Measurements from ENCODE around the gene ZBTB16.

Gene ZBTB16

GRCh38 chr11:114085965-114086793, 26.7 kb downstream of the ZBTB16 start:
- Histone ChIP-seq H3K36me3 (ENCODE audit: control insufficient read depth in 1 of 2, insufficient read depth in 2 of 2, low read length in 2 of 2) (peaks cover 0 to 8% of the 10 kb centered on the region in 2 donors), H3K9me3 (ENCODE audit: control insufficient read depth in 1 of 2, low read length in 2 of 2) (no peaks in the 10 kb centered on the region), H3K27ac (ENCODE audit: low read length) (no peak overlapping the region), H3K4me1 (ENCODE audit: control insufficient read depth in 1 of 2, insufficient read depth in 2 of 2, low read length in 2 of 2) (peaks cover 0 to 75% of the 10 kb centered on the region in 2 donors), H3K27me3 (ENCODE audit: low read depth, low read length) (no peaks in the 10 kb centered on the region), H3K4me3 (ENCODE audit: low read depth in 1 of 2, low read length in 2 of 2) (no peak overlapping the region)

GRCh38 chr11:114087025-114087424, 27.5 kb downstream of the ZBTB16 start:
- H3K4me3 ChIP-seq (ENCODE audit: low read depth in 1 of 2, low read length in 2 of 2): no peak overlapping the region
- H3K4me1 ChIP-seq (ENCODE audit: control insufficient read depth in 1 of 2, insufficient read depth in 2 of 2, low read length in 2 of 2): peaks cover 0 to 74% of the 10 kb centered on the region in 2 donors

GRCh38 chr11:114088216-114088615, 28.7 kb downstream of the ZBTB16 start:
- no peaks in the 10 kb centered on the region for H3K36me3 ChIP-seq (ENCODE audit: control insufficient read depth in 1 of 2, insufficient read depth in 2 of 2, low read length in 2 of 2)
- H3K9me3 ChIP-seq (ENCODE audit: control insufficient read depth in 1 of 2, low read length in 2 of 2): no peaks in the 10 kb centered on the region
- H3K27me3 ChIP-seq (ENCODE audit: low read depth, low read length): no peaks in the 10 kb centered on the region
- no peak overlapping the region for H3K27ac ChIP-seq (ENCODE audit: low read length)
- H3K4me3 ChIP-seq (ENCODE audit: low read depth in 1 of 2, low read length in 2 of 2): no peak overlapping the region
- peaks cover 0 to 76% of the 10 kb centered on the region in 2 donors for H3K4me1 ChIP-seq (ENCODE audit: control insufficient read depth in 1 of 2, insufficient read depth in 2 of 2, low read length in 2 of 2)

More at GRCh38 chr11:114087025-114087424, 27.5 kb downstream of the ZBTB16 start:
- Histone ChIP-seq H3K9me3 (ENCODE audit: control insufficient read depth in 1 of 2, low read length in 2 of 2) (no peaks in the 10 kb centered on the region), H3K36me3 (ENCODE audit: control insufficient read depth in 1 of 2, insufficient read depth in 2 of 2, low read length in 2 of 2) (peaks cover 0 to 8% of the 10 kb centered on the region in 2 donors), H3K27ac (ENCODE audit: low read length) (no peak overlapping the region), H3K27me3 (ENCODE audit: low read depth, low read length) (no peaks in the 10 kb centered on the region)

- H3K4me1 ChIP-seq (ENCODE audit: control insufficient read depth in 1 of 2, insufficient read depth in 2 of 2, low read length in 2 of 2): peaks cover 0 to 71% of the 10 kb centered on the region in 2 donors
- no peak overlapping the region for H3K27ac ChIP-seq (ENCODE audit: low read length)
- H3K9me3 ChIP-seq (ENCODE audit: control insufficient read depth in 1 of 2, low read length in 2 of 2): no peaks in the 10 kb centered on the region
- H3K4me3 ChIP-seq (ENCODE audit: low read depth in 1 of 2, low read length in 2 of 2): no peak overlapping the region
- no peaks in the 10 kb centered on the region for H3K36me3 ChIP-seq (ENCODE audit: control insufficient read depth in 1 of 2, insufficient read depth in 2 of 2, low read length in 2 of 2)
- H3K27me3 ChIP-seq (ENCODE audit: low read depth, low read length): no peaks in the 10 kb centered on the region
Measured at GRCh38 chr11:114088836-114089235, 29.3 kb downstream of the ZBTB16 start.

GRCh38 chr11:114089748-114090147, 30.2 kb downstream of the ZBTB16 start:
- Histone ChIP-seq H3K9me3 (ENCODE audit: control insufficient read depth in 1 of 2, low read length in 2 of 2) (no peaks in the 10 kb centered on the region), H3K4me3 (ENCODE audit: low read depth in 1 of 2, low read length in 2 of 2) (no peak overlapping the region), H3K27ac (ENCODE audit: low read length) (no peak overlapping the region), H3K4me1 (ENCODE audit: control insufficient read depth in 1 of 2, insufficient read depth in 2 of 2, low read length in 2 of 2) (peaks cover 0 to 62% of the 10 kb centered on the region in 2 donors), H3K27me3 (ENCODE audit: low read depth, low read length) (no peaks in the 10 kb centered on the region), H3K36me3 (ENCODE audit: control insufficient read depth in 1 of 2, insufficient read depth in 2 of 2, low read length in 2 of 2) (no peaks in the 10 kb centered on the region)

GRCh38 chr11:114090225-114090910, 30.9 kb downstream of the ZBTB16 start:
- Histone ChIP-seq H3K36me3 (ENCODE audit: control insufficient read depth in 1 of 2, insufficient read depth in 2 of 2, low read length in 2 of 2) (no peaks in the 10 kb centered on the region), H3K27ac (ENCODE audit: low read length) (no peak overlapping the region)

GRCh38 chr11:114090976-114091375, 31.5 kb downstream of the ZBTB16 start:
- Histone ChIP-seq H3K27ac (ENCODE audit: low read length) (no peak overlapping the region), H3K36me3 (ENCODE audit: control insufficient read depth in 1 of 2, insufficient read depth in 2 of 2, low read length in 2 of 2) (no peaks in the 10 kb centered on the region), H3K27me3 (ENCODE audit: low read depth, low read length) (no peaks in the 10 kb centered on the region), H3K4me3 (ENCODE audit: low read depth in 1 of 2, low read length in 2 of 2) (no peak overlapping the region), H3K4me1 (ENCODE audit: control insufficient read depth in 1 of 2, insufficient read depth in 2 of 2, low read length in 2 of 2) (peaks cover 0 to 60% of the 10 kb centered on the region in 2 donors), H3K9me3 (ENCODE audit: control insufficient read depth in 1 of 2, low read length in 2 of 2) (no peaks in the 10 kb centered on the region)

More at GRCh38 chr11:114090225-114090910, 30.9 kb downstream of the ZBTB16 start:
- no peaks in the 10 kb centered on the region for H3K27me3 ChIP-seq (ENCODE audit: low read depth, low read length)
- no peaks in the 10 kb centered on the region for H3K9me3 ChIP-seq (ENCODE audit: control insufficient read depth in 1 of 2, low read length in 2 of 2)
- no peak overlapping the region for H3K4me3 ChIP-seq (ENCODE audit: low read depth in 1 of 2, low read length in 2 of 2)
- H3K4me1 ChIP-seq (ENCODE audit: control insufficient read depth in 1 of 2, insufficient read depth in 2 of 2, low read length in 2 of 2): peaks cover 0 to 57% of the 10 kb centered on the region in 2 donors

- Histone ChIP-seq H3K9me3 (ENCODE audit: control insufficient read depth in 1 of 2, low read length in 2 of 2) (no peaks in the 10 kb centered on the region), H3K27ac (ENCODE audit: low read length) (no peak overlapping the region), H3K4me1 (ENCODE audit: control insufficient read depth in 1 of 2, insufficient read depth in 2 of 2, low read length in 2 of 2) (peaks cover 0 to 63% of the 10 kb centered on the region in 2 donors), H3K27me3 (ENCODE audit: low read depth, low read length) (no peaks in the 10 kb centered on the region), H3K4me3 (ENCODE audit: low read depth in 1 of 2, low read length in 2 of 2) (no peak overlapping the region), H3K36me3 (ENCODE audit: control insufficient read depth in 1 of 2, insufficient read depth in 2 of 2, low read length in 2 of 2) (no peaks in the 10 kb centered on the region)
Measured at GRCh38 chr11:114091516-114092397, 32.2 kb downstream of the ZBTB16 start.

- H3K27ac ChIP-seq (ENCODE audit: low read length): no peak overlapping the region
- H3K36me3 ChIP-seq (ENCODE audit: control insufficient read depth in 1 of 2, insufficient read depth in 2 of 2, low read length in 2 of 2): no peaks in the 10 kb centered on the region
Measured at GRCh38 chr11:114092478-114092877, 33.0 kb downstream of the ZBTB16 start.

GRCh38 chr11:114092953-114093352, 33.4 kb downstream of the ZBTB16 start:
- no peaks in the 10 kb centered on the region for H3K9me3 ChIP-seq (ENCODE audit: control insufficient read depth in 1 of 2, low read length in 2 of 2)
- no peak overlapping the region for H3K4me3 ChIP-seq (ENCODE audit: low read depth in 1 of 2, low read length in 2 of 2)
- H3K27ac ChIP-seq (ENCODE audit: low read length): peak overlapping the region; percentile 2
- H3K27me3 ChIP-seq (ENCODE audit: low read depth, low read length): no peaks in the 10 kb centered on the region
- H3K36me3 ChIP-seq (ENCODE audit: control insufficient read depth in 1 of 2, insufficient read depth in 2 of 2, low read length in 2 of 2): no peaks in the 10 kb centered on the region
- H3K4me1 ChIP-seq (ENCODE audit: control insufficient read depth in 1 of 2, insufficient read depth in 2 of 2, low read length in 2 of 2): peaks cover 0 to 64% of the 10 kb centered on the region in 2 donors

More at GRCh38 chr11:114092478-114092877, 33.0 kb downstream of the ZBTB16 start:
- Histone ChIP-seq H3K4me1 (ENCODE audit: control insufficient read depth in 1 of 2, insufficient read depth in 2 of 2, low read length in 2 of 2) (peaks cover 0 to 63% of the 10 kb centered on the region in 2 donors), H3K27me3 (ENCODE audit: low read depth, low read length) (no peaks in the 10 kb centered on the region), H3K9me3 (ENCODE audit: control insufficient read depth in 1 of 2, low read length in 2 of 2) (no peaks in the 10 kb centered on the region), H3K4me3 (ENCODE audit: low read depth in 1 of 2, low read length in 2 of 2) (no peak overlapping the region)

GRCh38 chr11:114094516-114094915, 35.0 kb downstream of the ZBTB16 start:
- Histone ChIP-seq H3K4me3 (ENCODE audit: low read depth in 1 of 2, low read length in 2 of 2) (no peak overlapping the region), H3K27me3 (ENCODE audit: low read depth, low read length) (no peaks in the 10 kb centered on the region), H3K36me3 (ENCODE audit: control insufficient read depth in 1 of 2, insufficient read depth in 2 of 2, low read length in 2 of 2) (no peaks in the 10 kb centered on the region), H3K9me3 (ENCODE audit: control insufficient read depth in 1 of 2, low read length in 2 of 2) (no peaks in the 10 kb centered on the region), H3K27ac (ENCODE audit: low read length) (no peak overlapping the region), H3K4me1 (ENCODE audit: control insufficient read depth in 1 of 2, insufficient read depth in 2 of 2, low read length in 2 of 2) (peaks cover 0 to 61% of the 10 kb centered on the region in 2 donors)

Measured in muscle layer of duodenum (tissue), 2 donors.